ENCODE results near the gene GMPS. TPM values are rescaled to one million over a fixed set of nuclear protein-coding genes. Genes with fewer than 3 reads are reported as not detected.
A peak's percentile ranks its signal among the peaks of the same experiment; 100 is the strongest.

Gene GMPS
- polyA plus RNA-seq, 1 of the 3 experiments (the other 2 are of a cell fraction), result 13.4 TPM

DNA sequence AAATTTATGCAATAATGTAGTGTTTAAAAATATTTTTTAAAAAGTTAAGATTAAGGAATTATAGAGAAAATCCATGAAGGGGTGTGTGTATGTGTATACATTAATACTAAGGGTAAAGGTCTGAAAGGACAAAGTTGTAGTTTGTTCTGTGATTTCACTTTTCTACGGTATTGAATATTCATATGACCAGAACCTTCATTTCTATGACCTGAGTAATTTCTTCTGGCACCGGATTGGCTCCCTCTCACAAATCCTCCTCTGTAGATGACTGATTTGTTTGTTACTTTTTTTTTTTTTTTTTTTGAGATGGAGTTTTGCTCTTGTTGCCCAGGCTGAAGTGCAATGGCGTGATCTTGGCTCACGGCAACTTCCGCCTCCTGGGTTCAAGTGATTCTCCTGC is 20.9 kb downstream of the GMPS start:
- no peak overlapping the region for H3K4me3 ChIP-seq (ENCODE audit: low read depth in 2 of 2, low read length in 1 of 2)
- peaks cover 85% of the 10 kb centered on the region for H3K79me2 ChIP-seq (ENCODE audit: insufficient read depth)
- no peak for TF ChIP-seq MXI1 (IDR thresholded peaks at IDR 0.05; ENCODE audit: low read depth, low read length)
- TF ChIP-seq POLR2AphosphoS5 (IDR thresholded peaks at IDR 0.05; ENCODE audit: low read depth, low read length), result no peak
- no peak for TF ChIP-seq ZBTB33 (IDR thresholded peaks at IDR 0.05; ENCODE audit: borderline replicate concordance, low read depth)
- TF ChIP-seq FOXM1 (IDR thresholded peaks at IDR 0.05; ENCODE audit: low read depth), result no peak
- no peak for TF ChIP-seq USF1 (IDR thresholded peaks at IDR 0.05; ENCODE audit: borderline replicate concordance, low read depth)
- peaks cover 21% of the 10 kb centered on the region for H3F3A ChIP-seq (replicated peaks; ENCODE audit: insufficient read depth)
- H3K27ac ChIP-seq (ENCODE audit: low read depth in 2 of 2, low read length in 1 of 2), result 0 out of 4 replicates have a peak overlapping the region, but pooled peaks of 1 of the 2 experiments have one; percentile 4
- H3K9me3 ChIP-seq, result no peaks in the 10 kb centered on the region
- WGBS (ENCODE audit: low lambda C conversion rate), result 90% methylated on average over 5 of the region's 5 CpGs
- DNase-seq, result no peak
- H3K36me3 ChIP-seq (replicated peaks in 1 of 2; ENCODE audit: control insufficient read depth in 1 of 2, insufficient read depth in 2 of 2, low read length in 1 of 2), result peaks cover 12 to 29% of the 10 kb centered on the region in 2 experiments
- H3K9ac ChIP-seq, result no peak overlapping the region
- CTCF ChIA-PET, result interaction anchor here (2.5 kb wide), 1 partner anchor 85 kb away, joined by 6 read pairs; the partner anchor contains the start of gene C3orf33
- H3K27me3 ChIP-seq (ENCODE audit: insufficient read depth), result no peaks in the 10 kb centered on the region
- POLR2A ChIA-PET, result no interaction called here
- no peaks in the 10 kb centered on the region for H3K9me2 ChIP-seq
- H3K4me2 ChIP-seq, result no peak overlapping the region
- H3K4me1 ChIP-seq (ENCODE audit: control insufficient read depth in 1 of 2, insufficient read depth in 2 of 2, low read depth in 1 of 2, low read length in 1 of 2), result peaks cover 3 to 19% of the 10 kb centered on the region in 2 experiments; a peak in 2 of 4 replicates
- no peak overlapping the region for H2AFZ ChIP-seq (ENCODE audit: low read depth)
- peaks cover 21% of the 10 kb centered on the region; the same call in 1 of the 2 replicates for H4K20me1 ChIP-seq (ENCODE audit: insufficient read depth)

- H3K9me2 ChIP-seq, result no peaks in the 10 kb centered on the region
- peaks cover 18% of the 10 kb centered on the region for H3F3A ChIP-seq (replicated peaks; ENCODE audit: insufficient read depth)
- H3K9ac ChIP-seq, result no peak overlapping the region
- CTCF ChIA-PET, result interaction anchor here (1.5 to 1.7 kb wide), 2 partner anchors 90 to 138 kb away, joined by 3 to 4 read pairs; partner anchors contain the start of gene C3orf33
- H3K27ac ChIP-seq (ENCODE audit: low read depth in 2 of 2, low read length in 1 of 2), result no peak overlapping the region
- TF ChIP-seq CHD2 (IDR thresholded peaks at IDR 0.05; ENCODE audit: low read length, partially characterized antibody), result no peak
- TF ChIP-seq, protein P1, sequence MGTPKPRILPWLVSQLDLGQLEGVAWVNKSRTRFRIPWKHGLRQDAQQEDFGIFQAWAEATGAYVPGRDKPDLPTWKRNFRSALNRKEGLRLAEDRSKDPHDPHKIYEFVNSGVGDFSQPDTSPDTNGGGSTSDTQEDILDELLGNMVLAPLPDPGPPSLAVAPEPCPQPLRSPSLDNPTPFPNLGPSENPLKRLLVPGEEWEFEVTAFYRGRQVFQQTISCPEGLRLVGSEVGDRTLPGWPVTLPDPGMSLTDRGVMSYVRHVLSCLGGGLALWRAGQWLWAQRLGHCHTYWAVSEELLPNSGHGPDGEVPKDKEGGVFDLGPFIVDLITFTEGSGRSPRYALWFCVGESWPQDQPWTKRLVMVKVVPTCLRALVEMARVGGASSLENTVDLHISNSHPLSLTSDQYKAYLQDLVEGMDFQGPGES (IDR thresholded peaks at IDR 0.05; ENCODE audit: low read depth, low read length), result no peak
- no peak for TF ChIP-seq TAF1 (IDR thresholded peaks at IDR 0.05; ENCODE audit: borderline replicate concordance, low read depth, low read length)
- TF ChIP-seq MXI1 (IDR thresholded peaks at IDR 0.05; ENCODE audit: low read depth, low read length), result no peak
- no peak for TF ChIP-seq EP300 (IDR thresholded peaks at IDR 0.05; ENCODE audit: borderline replicate concordance in 1 of 2, low read depth in 1 of 2, low read length in 1 of 2)
- H3K79me2 ChIP-seq (ENCODE audit: insufficient read depth), result peaks cover 51% of the 10 kb centered on the region
- no peaks in the 10 kb centered on the region for H3K27me3 ChIP-seq (ENCODE audit: insufficient read depth)
- POLR2A ChIA-PET, result no interaction called here
- H3K4me2 ChIP-seq, result no peak overlapping the region
- H3K36me3 ChIP-seq (replicated peaks in 1 of 2; ENCODE audit: control insufficient read depth in 1 of 2, insufficient read depth in 2 of 2, low read length in 1 of 2), result peaks cover 44 to 54% of the 10 kb centered on the region in 2 experiments
- H3K4me3 ChIP-seq (ENCODE audit: low read depth in 2 of 2, low read length in 1 of 2), result no peak overlapping the region
- H3K9me3 ChIP-seq, result no peaks in the 10 kb centered on the region
- H3K4me1 ChIP-seq (ENCODE audit: control insufficient read depth in 1 of 2, insufficient read depth in 2 of 2, low read depth in 1 of 2, low read length in 1 of 2), result peaks cover 0 to 7% of the 10 kb centered on the region in 2 experiments; a peak in 1 of 4 replicates
- H2AFZ ChIP-seq (ENCODE audit: low read depth), result no peak overlapping the region
- WGBS (ENCODE audit: low lambda C conversion rate), result 96% methylated on average over 7 of the region's 7 CpGs
- peaks cover 6% of the 10 kb centered on the region; the same call in 1 of the 2 replicates for H4K20me1 ChIP-seq (ENCODE audit: insufficient read depth)
- DNase-seq, result no peak
Observed at GRCh38 chr3:155895379-155895900, 25.0 kb downstream of the GMPS start.

All from SK-N-SH (cell line).